Suprapubic skin (tissue), 4 donors: Measurements from ENCODE around the gene CRISP2.

Experiments used
- CTCF ChIP-seq, 2 donors: fragments of 200-600 bp in 1 of 2; fragments of 450-650 bp in 1 of 2; sonication (generic) in 1 of 2; IDR thresholded peaks; one replicate each; pipeline ENCODE4 v1.5.1; 2016 to 2019; ENCODE audit warnings: antibody characterized with exemption in 2 of 2, mild to moderate bottlenecking in 1 of 2, moderate library complexity in 1 of 2
- EP300 ChIP-seq: sonication (generic); formaldehyde crosslinking; IDR thresholded peaks from one replicate; pipeline ENCODE4 v1.6.1; 2017; ENCODE audit warnings: antibody characterized with exemption
- POLR2A ChIP-seq, 2 donors: fragments of 450-650 bp; IDR thresholded peaks; one replicate each; pipeline ENCODE4 v1.6.1; 2017; ENCODE audit warnings: antibody characterized with exemption in 2 of 2, mild to moderate bottlenecking in 2 of 2, moderate library complexity in 2 of 2
- POLR2AphosphoS5 ChIP-seq, 3 donors: sonication (generic); formaldehyde crosslinking; IDR thresholded peaks; one replicate each; pipeline ENCODE4 v1.6.1; 2017; ENCODE audit warnings: antibody characterized with exemption in 3 of 3

- TF ChIP-seq POLR2A (IDR thresholded peaks at IDR 0.05) (no peak), CTCF (IDR thresholded peaks at IDR 0.05) (no peak), POLR2AphosphoS5 (IDR thresholded peaks at IDR 0.05) (no peak), EP300 (no peak)
Observed at GRCh38 chr6:49693512-49693911, 19.8 kb downstream of the CRISP2 start.
